Endothelial cell of umbilical vein (primary cell): ENCODE results near the gene CDK17. TPM values are rescaled to one million over a fixed set of nuclear protein-coding genes. Genes with fewer than 3 reads are reported as not detected.

Experiments
- BruUV-seq: library from RNA; stranded (reverse); fragments of 400-500 nt; replicated peaks from 2 replicates; lab custom pipeline; 2021; lab: Mats Ljungman, UMichigan
- CTCF ChIA-PET: fragments of 300-600, 350-600 bp; sonication (Branson Sonifier 250); formaldehyde crosslinking; loops from one replicate; lab custom pipeline; 2021; ENCODE audit warnings: antibody characterized with exemption, inconsistent platforms; lab: Charles Lee
- POLR2A ChIA-PET: fragments of 300-600, 350-600 bp; sonication (Branson Sonifier 250); formaldehyde crosslinking; loops from one replicate; lab custom pipeline; 2021; ENCODE audit warnings: antibody characterized with exemption, inconsistent platforms; lab: Charles Lee
- DNase-seq: peaks from one replicate; pipeline ENCODE4 v3.0.0-alpha.2; 2011; ENCODE audit warnings: low read depth, low spot score
- FAIRE-seq: peaks from 2 replicates; lab custom pipeline; 2011; peaks lifted over from hg19 to GRCh38; lab: Jason Lieb, UNC
- H2AFZ ChIP-seq: 2 replicates; pipeline ENCODE4 v1.6.0; 2012; ENCODE audit warnings: low read depth, low read length, control low read depth, inconsistent platforms
- H3K27ac ChIP-seq: 2 replicates; pipeline ENCODE4 v1.5.1; 2011; ENCODE audit warnings: low read depth, mild to moderate bottlenecking, control low read depth, low read length, moderate library complexity; ENCODE audit not compliant: insufficient read depth
- H3K27me3 ChIP-seq, 2 experiments: 2 replicates each; pipeline versions ENCODE4 v1.6.0 to v1.6.1; 2011; ENCODE audit warnings: low read length in 2 of 2, mixed read lengths in 1 of 2; ENCODE audit not compliant: control insufficient read depth in 2 of 2, insufficient read depth in 2 of 2
- H3K36me3 ChIP-seq, 2 experiments: 2 replicates in 1 of 2; 3 replicates in 1 of 2; pipeline ENCODE4 v1.5.1; 2011; ENCODE audit warnings: low read length in 2 of 2, mild to moderate bottlenecking in 1 of 2, moderate library complexity in 1 of 2; ENCODE audit not compliant: control insufficient read depth in 2 of 2, insufficient read depth in 2 of 2; ENCODE audit errors: extremely low read depth in 1 of 2
- H3K4me1 ChIP-seq: 3 replicates; pipeline ENCODE4 v1.5.1; 2011; ENCODE audit warnings: mild to moderate bottlenecking, low read length; ENCODE audit not compliant: control insufficient read depth, insufficient read depth; ENCODE audit errors: extremely low read depth
- H3K4me2 ChIP-seq: 2 replicates; pipeline ENCODE4 v1.6.1; 2011; ENCODE audit warnings: low read length, control low read depth, mixed read lengths; ENCODE audit not compliant: insufficient read depth
- H3K4me3 ChIP-seq, 3 experiments: fragments of 200-600 bp in 1 of 3; sonication (generic), shearing (Covaris generic) in 1 of 3; replicated peaks in 1 of 3; 2 replicates each; pipeline ENCODE4 v1.5.1; 2011 to 2016; ENCODE audit warnings: control low read depth in 3 of 3, low read length in 3 of 3, mild to moderate bottlenecking in 2 of 3, inconsistent platforms in 1 of 3, low read depth in 1 of 3, moderate library complexity in 1 of 3; ENCODE audit not compliant: insufficient read depth in 1 of 3
- H3K79me2 ChIP-seq: 2 replicates; pipeline ENCODE4 v1.6.0; 2012; ENCODE audit warnings: low read length, inconsistent platforms; ENCODE audit not compliant: control insufficient read depth, insufficient read depth
- H3K9ac ChIP-seq: replicated peaks from 2 replicates; pipeline ENCODE3; 2011; ENCODE audit warnings: low read length, control low read depth; ENCODE audit not compliant: insufficient read depth; ENCODE audit errors: extremely low read depth
- H3K9me1 ChIP-seq: replicated peaks from 3 replicates; pipeline ENCODE4 v1.6.0; 2011; ENCODE audit warnings: mild to moderate bottlenecking, low read length; ENCODE audit not compliant: control insufficient read depth, insufficient read depth; ENCODE audit errors: extremely low read depth
- H3K9me3 ChIP-seq: replicated peaks from 2 replicates; pipeline ENCODE4 v1.5.1; 2012; ENCODE audit warnings: low read length, inconsistent platforms; ENCODE audit not compliant: control insufficient read depth, insufficient read depth
- H4K20me1 ChIP-seq: replicated peaks from 2 replicates; pipeline ENCODE3; 2011; ENCODE audit warnings: mild to moderate bottlenecking, low read length; ENCODE audit not compliant: control insufficient read depth, insufficient read depth; ENCODE audit errors: extremely low read depth
- FOS ChIP-seq: IDR thresholded peaks from 2 replicates; pipeline ENCODE4 v1.6.1; 2011; ENCODE audit warnings: mild to moderate bottlenecking, low read length, moderate library complexity, borderline replicate concordance; ENCODE audit not compliant: insufficient read depth
- JUN ChIP-seq: IDR thresholded peaks from 2 replicates; pipeline ENCODE4 v1.6.1; 2011; ENCODE audit warnings: borderline replicate concordance, low read depth; ENCODE audit not compliant: insufficient read length, insufficient read depth
- POLR2AphosphoS5 ChIP-seq: IDR thresholded peaks from 2 replicates; pipeline ENCODE4 v1.6.1; 2012; ENCODE audit warnings: low read depth, mild to moderate bottlenecking, control low read depth, low read length, moderate library complexity; ENCODE audit not compliant: insufficient read depth
- dilution Hi-C: fragments of 300-500 bp; cut with MboI; formaldehyde crosslinking; loops from one replicate; pipeline ENCODE4 v1.15.0; 2019; ENCODE audit warnings: low sequenced_read_pairs; ENCODE audit not compliant: extremely low pct_ligation_motif_present
- intact Hi-C: fragments of 100-400 bp; cut with micrococcal nuclease; formaldehyde crosslinking; loops from one replicate; pipeline ENCODE4 v1.10.0; 2022
- polyA plus RNA-seq, 4 experiments: library from polyadenylated mRNA; depleted of rRNA in 3 of 4; stranded (reverse) in 3 of 4; unstranded in 1 of 4; fragments of >200 nt; gene quantifications; 2 replicates each; pipeline versions ENCODE4 v1.2.1 to v1.2.3, GENCODE V29; 2011 to 2012; ENCODE audit warnings: missing spikeins in 1 of 4
- total RNA-seq: library from RNA; stranded (reverse); gene quantifications from 2 replicates; pipeline ENCODE4 v1.2.3, GENCODE V29; 2021
- TF ChIP-seq, protein P1 (sequence below), 2 donors: IDR thresholded peaks; 1 replicate in 1 of 2; 2 replicates in 1 of 2; pipeline ENCODE4 v1.5.1; 2011; ENCODE audit warnings: low read length in 2 of 2, mild to moderate bottlenecking in 2 of 2, moderate library complexity in 2 of 2, control low read depth in 1 of 2, inconsistent platforms in 1 of 2, low read depth in 1 of 2; ENCODE audit not compliant: insufficient read depth in 1 of 2; ENCODE audit errors: extremely low read depth in 1 of 2

CDK17 gene
- total and polyA plus RNA-seq, 2 donors (not counting 3 experiments of a cell fraction or from before 2014, with no cell fraction given), result 61.1 to 176 TPM

DNA sequence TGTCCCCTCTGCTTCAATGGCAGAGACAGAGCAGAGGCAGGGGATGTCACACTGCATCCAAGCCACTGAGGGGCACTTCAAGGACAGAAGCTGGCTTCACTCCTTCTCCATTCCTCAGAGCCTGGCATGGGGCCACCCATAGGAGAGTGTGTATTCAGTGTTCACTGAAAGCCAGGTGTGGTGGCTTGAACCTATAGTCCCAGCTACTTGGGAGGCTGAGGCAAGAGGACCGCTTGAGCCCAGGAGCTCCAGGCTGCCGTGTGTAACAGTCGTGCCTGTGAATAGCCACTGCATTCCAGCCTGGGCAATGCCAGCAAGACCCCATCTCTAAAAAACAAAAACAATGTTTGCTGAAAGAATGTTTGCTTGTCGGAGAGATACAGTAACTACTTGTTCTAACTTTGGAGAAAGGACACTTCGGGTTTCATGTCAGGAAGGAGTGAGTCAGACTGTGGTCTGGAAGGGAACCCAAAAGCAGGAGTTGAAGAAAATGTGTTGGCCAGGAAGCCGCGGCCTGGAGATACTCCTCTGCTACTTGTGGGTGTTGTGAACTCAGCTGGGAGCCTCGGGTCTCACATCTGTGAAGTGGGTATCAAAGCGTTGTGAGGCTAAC lies 162.7 kb downstream of the CDK17 start:
- dilution Hi-C loops, result no loop called here
- FAIRE-seq (peak; percentile 95), DNase-seq (peak; percentile 96)
- Histone ChIP-seq H3K27ac (peak overlapping the region; percentile 86), H2AFZ (no peak overlapping the region), H3K4me1 (peaks cover 94% of the 10 kb centered on the region), H3K9me3 (no peaks in the 10 kb centered on the region), H3K36me3 (peaks cover 20 to 51% of the 10 kb centered on the region in 2 experiments), H3K4me2 (peak overlapping the region; percentile 55), H3K9me1 (no peaks in the 10 kb centered on the region), H4K20me1 (peaks cover 18% of the 10 kb centered on the region), H3K4me3 (no peak overlapping the region), H3K79me2 (peaks cover 98% of the 10 kb centered on the region), H3K9ac (peak overlapping the region; percentile 33), H3K27me3 (no peaks in the 10 kb centered on the region)
- TF ChIP-seq POLR2AphosphoS5, result peak; percentile 93
- TF ChIP-seq JUN, result peak; percentile 82
- TF ChIP-seq FOS, result peak; percentile 92
- TF ChIP-seq, protein P1, sequence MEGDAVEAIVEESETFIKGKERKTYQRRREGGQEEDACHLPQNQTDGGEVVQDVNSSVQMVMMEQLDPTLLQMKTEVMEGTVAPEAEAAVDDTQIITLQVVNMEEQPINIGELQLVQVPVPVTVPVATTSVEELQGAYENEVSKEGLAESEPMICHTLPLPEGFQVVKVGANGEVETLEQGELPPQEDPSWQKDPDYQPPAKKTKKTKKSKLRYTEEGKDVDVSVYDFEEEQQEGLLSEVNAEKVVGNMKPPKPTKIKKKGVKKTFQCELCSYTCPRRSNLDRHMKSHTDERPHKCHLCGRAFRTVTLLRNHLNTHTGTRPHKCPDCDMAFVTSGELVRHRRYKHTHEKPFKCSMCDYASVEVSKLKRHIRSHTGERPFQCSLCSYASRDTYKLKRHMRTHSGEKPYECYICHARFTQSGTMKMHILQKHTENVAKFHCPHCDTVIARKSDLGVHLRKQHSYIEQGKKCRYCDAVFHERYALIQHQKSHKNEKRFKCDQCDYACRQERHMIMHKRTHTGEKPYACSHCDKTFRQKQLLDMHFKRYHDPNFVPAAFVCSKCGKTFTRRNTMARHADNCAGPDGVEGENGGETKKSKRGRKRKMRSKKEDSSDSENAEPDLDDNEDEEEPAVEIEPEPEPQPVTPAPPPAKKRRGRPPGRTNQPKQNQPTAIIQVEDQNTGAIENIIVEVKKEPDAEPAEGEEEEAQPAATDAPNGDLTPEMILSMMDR (IDR thresholded peaks at IDR 0.05; ENCODE audit: extremely low read depth in 1 of 2, insufficient read depth in 1 of 2, low read depth in 1 of 2, low read length in 2 of 2), result no peak
- POLR2A ChIA-PET, result interaction anchor here (1.2 kb wide), 1 partner anchor 17 kb away, joined by 4 read pairs; no protein-coding TSS in a partner anchor
- BruUV-seq, result no TSS peak
- CTCF ChIA-PET, result interaction anchor here (1.3 to 1.8 kb wide), 4 partner anchors 9 to 22 kb away, joined by 3 to 8 read pairs (median 6); no protein-coding TSS in a partner anchor
- intact Hi-C loops, result loop anchor here (1.0 to 2.0 kb wide), 4 partner anchors 12 to 175 kb away; no protein-coding TSS in a partner anchor
